Measurements from ENCODE around the gene MRPS35.

MRPS35 gene

GRCh38 chr12:27710592-27711316 lies at the start of gene MRPS35:
Gene MRPS35 (plus strand): TSS chr12:27710832. CDS start chr12:27710844, 12 bp downstream.
- in situ Hi-C loops (cut with MboI; ENCODE audit: low sequenced_read_pairs), result no loop called here

- in situ Hi-C loops (cut with MboI; ENCODE audit: low sequenced_read_pairs), result no loop called here
Measured at GRCh38 chr12:27665704-27666103, 44.9 kb upstream of the MRPS35 start.

DNA sequence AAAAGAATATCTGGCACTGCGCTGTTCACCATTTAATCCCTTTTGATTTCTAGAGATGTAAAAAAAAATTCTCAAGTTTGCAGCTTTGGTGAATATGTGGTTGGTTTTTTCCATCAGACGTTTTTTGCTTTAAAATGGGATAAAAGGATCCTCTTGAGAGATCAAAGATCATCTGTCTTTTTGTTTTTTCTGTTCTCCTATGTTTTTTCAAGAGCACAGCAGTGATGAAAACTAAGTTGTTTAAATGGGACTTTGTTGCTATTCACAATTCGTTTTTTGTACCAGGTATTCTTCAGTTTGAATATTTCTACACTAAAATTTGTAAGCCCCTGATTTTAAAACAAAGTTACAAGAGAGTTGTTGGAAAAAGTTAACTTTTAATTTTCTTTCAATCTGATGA lies 44.1 kb upstream of the MRPS35 start:
- in situ Hi-C loops (cut with MboI; ENCODE audit: low sequenced_read_pairs), result no loop called here

DNA sequence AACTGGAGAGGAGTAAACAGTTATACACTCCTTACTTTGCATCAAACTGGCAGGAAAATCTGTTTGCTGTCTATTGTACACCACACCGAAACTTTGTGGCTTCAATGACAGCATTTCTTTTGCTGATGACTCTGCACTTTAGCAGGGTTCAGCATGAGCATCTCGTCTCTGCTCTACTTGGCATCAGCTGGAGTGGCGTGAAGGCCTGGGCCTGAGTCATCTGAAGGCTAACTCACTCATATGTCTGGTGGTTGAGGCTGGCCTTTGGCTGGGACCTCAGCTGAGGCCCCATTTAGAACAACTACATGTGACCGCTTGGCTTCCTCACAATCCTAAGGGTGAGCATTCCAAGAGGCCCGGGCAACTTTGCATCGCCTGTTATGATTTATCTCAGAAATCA lies 43.1 kb upstream of the MRPS35 start:
- in situ Hi-C loops (cut with MboI; ENCODE audit: low sequenced_read_pairs), result no loop called here

GRCh38 chr12:27672051-27672450 lies 38.6 kb upstream of the MRPS35 start:
- in situ Hi-C loops (cut with MboI; ENCODE audit: low sequenced_read_pairs), result no loop called here

DNA sequence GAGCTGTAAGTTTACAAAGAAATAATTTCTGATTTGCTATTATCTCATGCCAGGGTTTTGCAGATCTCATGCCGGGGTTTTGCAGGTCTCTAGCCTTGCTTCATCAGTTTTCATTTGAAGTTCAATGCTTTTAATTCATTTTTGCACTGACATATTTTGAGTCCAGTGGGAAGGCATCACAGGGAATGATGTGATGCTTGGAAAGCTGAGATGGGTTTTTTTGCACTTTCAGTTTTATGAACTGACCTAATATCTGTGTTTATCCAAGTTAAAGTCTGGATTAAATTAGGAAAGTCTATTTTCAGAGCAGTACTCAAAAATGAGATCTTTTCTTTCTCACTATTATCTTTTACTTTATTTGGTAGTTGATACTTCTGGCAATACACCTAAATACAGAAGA lies 38.0 kb upstream of the MRPS35 start:
- in situ Hi-C loops (cut with MboI; ENCODE audit: low sequenced_read_pairs), result no loop called here

- in situ Hi-C loops (cut with MboI; ENCODE audit: low sequenced_read_pairs), result no loop called here
Measured at GRCh38 chr12:27673101-27673718, 37.4 kb upstream of the MRPS35 start.

DNA sequence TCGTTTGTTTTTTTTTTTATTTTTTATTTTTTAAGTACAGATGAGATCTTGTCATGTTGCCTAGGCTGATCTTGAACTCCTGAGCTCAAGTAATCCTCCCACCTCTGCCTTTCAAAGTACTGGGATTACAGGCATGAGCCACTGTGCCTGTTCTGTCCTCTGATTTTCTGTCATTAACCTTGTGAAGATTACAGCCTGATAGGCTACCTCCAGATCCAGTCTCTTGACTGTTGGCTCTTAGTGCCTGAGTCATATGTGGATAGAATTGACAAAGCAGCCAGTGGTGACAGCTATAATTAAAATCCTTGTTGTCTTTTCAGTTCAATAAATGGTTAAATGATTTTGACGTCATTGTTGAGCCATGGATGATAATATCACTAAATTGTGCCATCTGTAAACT lies 35.6 kb upstream of the MRPS35 start:
- in situ Hi-C loops (cut with MboI; ENCODE audit: low sequenced_read_pairs), result no loop called here

- in situ Hi-C loops (cut with MboI; ENCODE audit: low sequenced_read_pairs), result no loop called here
Measured at GRCh38 chr12:27680619-27681018, 30.0 kb upstream of the MRPS35 start.

- in situ Hi-C loops (cut with MboI; ENCODE audit: low sequenced_read_pairs), result no loop called here
Measured at GRCh38 chr12:27682534-27682933, 28.1 kb upstream of the MRPS35 start.

- in situ Hi-C loops (cut with MboI; ENCODE audit: low sequenced_read_pairs), result no loop called here
Measured at GRCh38 chr12:27685274-27685673, 25.4 kb upstream of the MRPS35 start.

DNA sequence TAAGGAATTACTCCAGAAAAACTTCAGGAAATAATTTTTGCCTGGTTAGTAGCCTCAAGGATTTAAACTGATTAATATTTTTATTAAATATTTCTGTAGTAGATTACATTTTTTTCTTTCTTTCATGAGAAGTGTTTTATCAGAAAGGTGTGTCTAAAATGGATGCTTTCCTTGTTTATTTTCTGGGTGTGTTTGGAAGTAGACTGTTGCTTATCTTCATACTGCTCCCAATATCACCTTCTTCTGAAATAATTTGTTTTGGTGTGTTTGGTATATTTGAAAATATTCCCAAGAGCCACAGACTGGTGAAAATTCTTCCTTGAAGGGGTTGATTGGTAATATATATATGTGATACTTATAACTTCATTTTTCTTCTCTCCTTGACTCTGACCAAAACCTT lies 24.5 kb upstream of the MRPS35 start:
- in situ Hi-C loops (cut with MboI; ENCODE audit: low sequenced_read_pairs), result no loop called here

- in situ Hi-C loops (cut with MboI; ENCODE audit: low sequenced_read_pairs), result no loop called here
Measured at GRCh38 chr12:27688671-27689070, 22.0 kb upstream of the MRPS35 start.

- in situ Hi-C loops (cut with MboI; ENCODE audit: low sequenced_read_pairs), result no loop called here
Measured at GRCh38 chr12:27689558-27690180, 21.0 kb upstream of the MRPS35 start.

- in situ Hi-C loops (cut with MboI; ENCODE audit: low sequenced_read_pairs), result no loop called here
Measured at GRCh38 chr12:27693403-27693802, 17.2 kb upstream of the MRPS35 start.

GRCh38 chr12:27695556-27696292 lies 14.9 kb upstream of the MRPS35 start:
- in situ Hi-C loops (cut with MboI; ENCODE audit: low sequenced_read_pairs), result no loop called here

DNA sequence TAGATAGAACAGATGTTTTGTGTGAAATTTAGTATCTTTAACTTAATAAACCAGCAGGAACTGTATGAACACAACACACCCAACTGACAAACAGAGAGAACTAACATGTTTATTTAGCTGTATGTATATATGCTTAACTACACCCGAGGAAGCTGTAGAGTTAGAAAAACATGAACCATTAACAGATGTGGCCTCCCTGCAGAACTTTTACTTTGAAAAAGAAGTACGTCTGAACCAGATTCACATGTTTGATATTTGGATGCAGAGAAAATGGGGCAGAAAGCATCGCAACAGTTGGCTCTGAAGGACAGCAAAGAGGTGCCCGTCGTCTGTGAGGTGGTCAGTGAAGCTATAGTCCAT lies 14.4 kb upstream of the MRPS35 start, which contains the start of gene REP15:
Gene REP15, plus strand, starts transcription at position 155 of the 360 bp plus-strand sequence. Its CDS starts 116 bp downstream, at position 271.
- in situ Hi-C loops (cut with MboI; ENCODE audit: low sequenced_read_pairs), result no loop called here

GRCh38 chr12:27696864-27697564 lies 13.6 kb upstream of the MRPS35 start:
- in situ Hi-C loops (cut with MboI; ENCODE audit: low sequenced_read_pairs), result no loop called here

- in situ Hi-C loops (cut with MboI; ENCODE audit: low sequenced_read_pairs), result no loop called here
Measured at GRCh38 chr12:27703720-27704452, 6.7 kb upstream of the MRPS35 start.

DNA sequence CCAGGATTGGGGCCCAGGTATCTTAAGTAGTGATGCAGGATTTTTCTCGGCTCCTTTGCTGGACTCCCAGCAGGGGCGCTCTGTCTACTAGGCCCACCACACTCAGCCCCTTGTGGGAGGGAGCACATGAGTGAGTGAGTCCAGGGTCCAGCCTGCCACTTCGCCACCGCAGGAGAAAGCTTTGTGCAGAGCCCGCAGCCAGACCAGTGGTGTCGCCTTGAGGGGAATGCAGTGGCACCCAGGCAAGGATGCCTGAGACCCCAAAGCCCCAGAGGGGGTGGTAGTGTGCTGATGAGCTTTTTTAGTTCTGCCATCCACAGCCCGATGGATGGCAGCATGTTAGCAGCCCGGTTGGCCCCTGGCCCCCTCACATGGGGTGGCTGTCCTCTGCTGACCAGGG lies 5.4 kb upstream of the MRPS35 start:
- in situ Hi-C loops (cut with MboI; ENCODE audit: low sequenced_read_pairs), result no loop called here
